MM.1S (cell line): ENCODE measurements around the gene INSR.

Source experiments
- EZH2 ChIP-seq: fragments of 300-600 bp; sonication (generic); optimal IDR thresholded peaks from 2 replicates; pipeline ENCODE3; 2017; ENCODE audit warnings: low read depth, mild to moderate bottlenecking, antibody characterized with exemption, low read length, mixed read lengths
- EZH2phosphoT487 ChIP-seq: fragments of 300-600 bp; sonication (generic); IDR thresholded peaks from 2 replicates; pipeline ENCODE4 v1.6.1; 2018; ENCODE audit warnings: antibody characterized with exemption, low read length
- TF ChIP-seq, protein P1 (sequence below): fragments of 300-600 bp; sonication (generic); IDR thresholded peaks from 2 replicates; pipeline ENCODE4 v1.5.1; 2016; ENCODE audit warnings: antibody characterized with exemption, low read length, mixed read lengths

DNA sequence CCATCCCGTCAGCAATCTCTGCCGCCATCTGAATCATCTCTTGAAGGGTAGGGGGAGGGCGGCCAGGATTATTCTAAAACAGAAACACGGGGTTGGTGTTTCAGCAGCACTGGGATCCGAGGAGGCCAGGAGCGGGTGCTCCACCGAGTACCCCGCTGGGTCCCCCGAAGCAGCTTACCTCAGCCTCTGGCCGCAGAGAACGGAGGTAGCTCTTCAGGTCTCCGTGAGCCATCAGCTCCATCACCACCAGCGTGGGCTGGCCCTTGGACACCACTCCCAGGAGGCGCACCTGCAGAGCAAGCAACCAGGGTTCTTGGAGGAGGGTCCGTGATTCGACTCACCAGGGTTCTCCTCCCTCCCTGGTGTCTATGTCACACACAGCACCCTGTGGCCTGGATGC lies 171.5 kb downstream of the INSR start:
- TF ChIP-seq EZH2 (no peak), EZH2phosphoT487 (no peak)
- TF ChIP-seq, protein P1, sequence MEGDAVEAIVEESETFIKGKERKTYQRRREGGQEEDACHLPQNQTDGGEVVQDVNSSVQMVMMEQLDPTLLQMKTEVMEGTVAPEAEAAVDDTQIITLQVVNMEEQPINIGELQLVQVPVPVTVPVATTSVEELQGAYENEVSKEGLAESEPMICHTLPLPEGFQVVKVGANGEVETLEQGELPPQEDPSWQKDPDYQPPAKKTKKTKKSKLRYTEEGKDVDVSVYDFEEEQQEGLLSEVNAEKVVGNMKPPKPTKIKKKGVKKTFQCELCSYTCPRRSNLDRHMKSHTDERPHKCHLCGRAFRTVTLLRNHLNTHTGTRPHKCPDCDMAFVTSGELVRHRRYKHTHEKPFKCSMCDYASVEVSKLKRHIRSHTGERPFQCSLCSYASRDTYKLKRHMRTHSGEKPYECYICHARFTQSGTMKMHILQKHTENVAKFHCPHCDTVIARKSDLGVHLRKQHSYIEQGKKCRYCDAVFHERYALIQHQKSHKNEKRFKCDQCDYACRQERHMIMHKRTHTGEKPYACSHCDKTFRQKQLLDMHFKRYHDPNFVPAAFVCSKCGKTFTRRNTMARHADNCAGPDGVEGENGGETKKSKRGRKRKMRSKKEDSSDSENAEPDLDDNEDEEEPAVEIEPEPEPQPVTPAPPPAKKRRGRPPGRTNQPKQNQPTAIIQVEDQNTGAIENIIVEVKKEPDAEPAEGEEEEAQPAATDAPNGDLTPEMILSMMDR: no peak
